Epithelial cell of proximal tubule (primary cell): ENCODE measurements around the gene TRIM48. TPM values are rescaled to one million over a fixed set of nuclear protein-coding genes. Genes with fewer than 3 reads are reported as not detected.
"Not testable (repeated sequence)": the region's sequence is repeated elsewhere in the genome, so short reads cannot be mapped to it uniquely, and the experiment has no call there.

Experiments used
- DNase-seq: peaks from one replicate; pipeline ENCODE4 v3.0.0-alpha.2; 2011; ENCODE audit warnings: low read depth
- H3K4me3 ChIP-seq: 2 replicates; pipeline ENCODE4 v1.5.1; 2011; ENCODE audit warnings: low read depth, mild to moderate bottlenecking, low read length
- total RNA-seq: library from RNA; depleted of rRNA; stranded (reverse); fragments of >200 nt; gene quantifications from 2 replicates; pipeline ENCODE4 v1.2.3, GENCODE V29; 2015
- TF ChIP-seq, protein P1 (sequence below): conservative IDR thresholded peaks from 2 replicates; pipeline ENCODE4 v1.5.1; 2012; ENCODE audit warnings: low read depth, mild to moderate bottlenecking, low read length

Gene TRIM48, protein sequence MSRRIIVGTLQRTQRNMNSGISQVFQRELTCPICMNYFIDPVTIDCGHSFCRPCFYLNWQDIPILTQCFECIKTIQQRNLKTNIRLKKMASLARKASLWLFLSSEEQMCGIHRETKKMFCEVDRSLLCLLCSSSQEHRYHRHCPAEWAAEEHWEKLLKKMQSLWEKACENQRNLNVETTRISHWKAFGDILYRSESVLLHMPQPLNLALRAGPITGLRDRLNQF
- not detected in 2 replicates for total RNA-seq

DNA sequence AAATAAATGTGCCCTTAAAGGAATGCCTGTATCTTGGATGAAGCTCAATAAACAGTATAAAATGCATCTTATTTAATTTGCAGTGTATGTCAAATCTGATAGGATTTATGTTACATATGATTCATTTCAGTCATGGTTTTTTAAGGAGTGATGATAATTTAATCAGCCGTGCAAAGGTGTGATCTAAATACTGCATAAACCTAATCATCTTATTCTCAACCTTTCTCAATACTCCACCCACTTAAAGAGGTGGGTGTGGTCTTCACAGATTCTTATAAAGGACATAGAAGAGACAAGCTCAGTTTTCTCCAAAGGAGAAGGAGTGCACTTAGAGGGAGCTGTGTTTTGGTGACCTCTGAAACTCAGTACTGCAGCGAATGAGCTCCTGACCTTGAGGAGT lies at the start of gene TRIM48:
TRIM48 (plus strand) TSS at position 301 of the 400 bp plus-strand sequence. CDS start 113 bp downstream, outside the sequence.
- H3K4me3 ChIP-seq, DNase-seq: not testable (repeated sequence)

- not testable (repeated sequence) for DNase-seq, H3K4me3 ChIP-seq
Measured at GRCh38 chr11:55238316-55238715, 23.6 kb upstream of the TRIM48 start.

DNA sequence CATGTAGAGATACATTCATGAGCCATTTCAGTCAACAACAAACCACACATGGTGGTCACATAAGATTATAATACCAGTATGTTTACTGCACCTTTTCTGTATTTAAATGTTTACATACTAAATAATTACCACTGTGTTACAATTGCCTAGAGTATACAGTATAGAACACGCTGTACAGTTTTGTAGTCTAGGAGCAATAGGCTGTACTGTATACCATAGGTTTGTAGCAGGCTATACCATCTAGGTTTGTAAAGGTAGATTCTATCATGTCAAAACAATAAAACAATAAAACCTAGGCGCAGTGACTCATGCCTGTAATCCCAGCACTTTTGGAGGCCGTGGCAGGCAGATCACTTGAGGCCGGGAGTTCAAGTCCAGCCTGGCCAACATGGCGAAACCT lies 1.1 kb downstream of the TRIM48 start:
- no peak overlapping the region for H3K4me3 ChIP-seq
- DNase-seq, result no peak
- TF ChIP-seq, protein P1, sequence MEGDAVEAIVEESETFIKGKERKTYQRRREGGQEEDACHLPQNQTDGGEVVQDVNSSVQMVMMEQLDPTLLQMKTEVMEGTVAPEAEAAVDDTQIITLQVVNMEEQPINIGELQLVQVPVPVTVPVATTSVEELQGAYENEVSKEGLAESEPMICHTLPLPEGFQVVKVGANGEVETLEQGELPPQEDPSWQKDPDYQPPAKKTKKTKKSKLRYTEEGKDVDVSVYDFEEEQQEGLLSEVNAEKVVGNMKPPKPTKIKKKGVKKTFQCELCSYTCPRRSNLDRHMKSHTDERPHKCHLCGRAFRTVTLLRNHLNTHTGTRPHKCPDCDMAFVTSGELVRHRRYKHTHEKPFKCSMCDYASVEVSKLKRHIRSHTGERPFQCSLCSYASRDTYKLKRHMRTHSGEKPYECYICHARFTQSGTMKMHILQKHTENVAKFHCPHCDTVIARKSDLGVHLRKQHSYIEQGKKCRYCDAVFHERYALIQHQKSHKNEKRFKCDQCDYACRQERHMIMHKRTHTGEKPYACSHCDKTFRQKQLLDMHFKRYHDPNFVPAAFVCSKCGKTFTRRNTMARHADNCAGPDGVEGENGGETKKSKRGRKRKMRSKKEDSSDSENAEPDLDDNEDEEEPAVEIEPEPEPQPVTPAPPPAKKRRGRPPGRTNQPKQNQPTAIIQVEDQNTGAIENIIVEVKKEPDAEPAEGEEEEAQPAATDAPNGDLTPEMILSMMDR, result no peak

Other genes with a start within 250 kb of the TRIM48 start
- not detected in 2 replicates for gene OR4A16, start 81.0 kb downstream of the TRIM48 start, total RNA-seq
- not detected in 2 replicates for gene OR4A15, start 105.8 kb downstream of the TRIM48 start, total RNA-seq